ENCODE measurements around the gene ADAP2.
"Not testable (repeated sequence)": the region's sequence is repeated elsewhere in the genome, so short reads cannot be mapped to it uniquely, and the experiment has no call there.

ADAP2 gene

GRCh38 chr17:30975042-30975820 lies 53.5 kb downstream of the ADAP2 start:
- no peak for DNase-seq

- DNase-seq, result not testable (repeated sequence)
These were observed 58.2 kb downstream of the ADAP2 start for GRCh38 chr17:30979919-30980318.

GRCh38 chr17:30981531-30982519 lies 60.1 kb downstream of the ADAP2 start:
- DNase-seq, result no peak

DNA sequence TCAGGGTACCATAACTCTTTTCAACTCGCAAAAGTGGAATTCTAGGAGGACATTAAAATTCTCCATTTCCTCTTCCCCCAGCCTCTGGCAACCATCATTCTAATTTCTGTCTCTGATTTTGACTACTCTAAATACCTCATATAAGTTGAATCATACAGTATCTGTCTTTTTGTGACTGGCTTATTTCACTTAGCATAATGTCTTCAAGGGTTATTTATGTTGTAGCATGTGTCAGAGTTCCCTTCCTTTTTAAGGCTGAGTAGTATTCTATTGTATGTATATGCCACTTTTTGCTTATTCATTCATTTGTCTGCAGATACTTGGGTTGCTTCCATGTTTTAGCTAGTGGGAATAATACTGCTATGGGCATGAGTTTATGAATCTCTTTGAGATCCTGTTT lies 61.1 kb downstream of the ADAP2 start:
- DNase-seq, result no peak

GRCh38 chr17:30990458-30990857 lies 68.7 kb downstream of the ADAP2 start:
- no peak for DNase-seq

- DNase-seq, result no peak
These were observed 70.8 kb downstream of the ADAP2 start for GRCh38 chr17:30992551-30992950.

GRCh38 chr17:30995347-30995746 lies 73.6 kb downstream of the ADAP2 start:
- no peak for DNase-seq

GRCh38 chr17:30996486-30996885 lies 74.7 kb downstream of the ADAP2 start:
- no peak for DNase-seq

- no peak for DNase-seq
These were observed 75.5 kb downstream of the ADAP2 start for GRCh38 chr17:30997270-30997669.

DNA sequence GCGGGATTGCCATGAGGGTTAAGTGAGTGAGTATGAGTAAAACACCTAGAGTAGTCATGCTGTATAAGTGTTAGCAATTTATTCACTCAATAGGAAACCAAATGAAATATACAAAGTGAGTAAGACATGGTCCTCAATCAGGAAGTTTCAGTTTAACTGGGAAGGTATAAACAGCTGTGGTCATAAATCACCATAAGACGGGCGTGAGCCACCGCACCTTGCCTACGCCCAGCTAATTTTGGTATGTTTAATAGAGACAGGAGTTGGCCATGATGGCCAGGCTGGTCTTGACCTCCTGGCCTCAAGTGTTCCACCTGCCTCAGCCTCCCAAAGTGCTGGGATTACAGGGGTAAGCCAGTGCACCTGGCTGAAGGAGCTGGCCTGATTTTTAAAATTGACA lies 76.1 kb downstream of the ADAP2 start:
- no peak for DNase-seq

GRCh38 chr17:31002047-31002446 lies 80.3 kb downstream of the ADAP2 start:
- DNase-seq, result no peak

- no peak for DNase-seq
These were observed 81.6 kb downstream of the ADAP2 start for GRCh38 chr17:31003225-31003866.

DNA sequence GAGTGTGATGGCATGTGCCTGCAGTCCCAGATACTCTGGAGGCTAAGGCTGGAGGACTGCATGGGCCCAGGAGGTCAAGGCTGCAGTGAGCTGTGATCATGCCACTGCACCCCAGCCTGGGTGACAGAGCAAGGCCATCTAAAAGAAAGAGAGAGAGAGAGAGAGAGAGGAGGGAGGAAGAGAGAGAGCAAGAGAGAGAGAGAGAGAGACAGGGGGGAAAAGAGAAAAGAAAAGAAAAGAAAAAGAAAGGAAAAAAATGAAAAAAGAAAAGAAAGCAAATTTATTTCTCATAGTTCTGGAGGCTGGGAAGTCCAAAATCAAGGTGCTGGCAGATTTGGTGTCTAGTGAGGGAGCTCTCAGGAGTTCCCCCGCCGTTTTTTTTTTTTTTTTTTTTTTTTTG lies 82.4 kb downstream of the ADAP2 start:
- DNase-seq, result no peak

DNA sequence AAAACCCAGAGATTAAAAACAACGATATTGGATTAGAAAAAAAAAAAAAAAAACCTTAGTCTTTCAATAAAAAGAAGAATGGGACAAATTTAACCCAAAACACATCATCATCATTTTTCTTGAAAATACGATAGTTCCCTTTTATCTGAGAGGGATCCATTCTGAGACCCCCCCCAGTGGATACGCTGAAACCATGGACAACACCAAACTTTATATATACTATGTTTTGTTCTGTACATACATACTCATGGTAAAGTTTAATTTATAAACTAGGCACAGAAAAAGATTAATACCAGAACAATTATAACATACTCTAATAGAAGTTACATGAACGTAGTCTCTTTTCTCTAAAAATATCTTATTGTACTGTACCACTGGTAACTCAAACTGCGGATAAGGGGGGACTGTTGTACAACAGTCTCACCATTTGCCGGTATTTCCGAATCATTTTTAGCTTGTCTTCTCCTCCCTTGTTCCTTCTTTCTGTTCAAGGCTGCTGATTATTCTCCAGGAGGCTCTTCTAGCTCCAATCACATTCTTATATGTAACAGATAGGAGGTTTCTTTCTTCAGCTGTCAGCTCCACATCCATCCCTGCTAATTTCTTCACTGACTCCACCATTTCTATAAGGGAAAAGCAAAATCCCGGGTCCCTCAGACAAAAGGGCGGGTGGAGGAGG lies 86.1 kb downstream of the ADAP2 start:
- DNase-seq, result no peak

DNA sequence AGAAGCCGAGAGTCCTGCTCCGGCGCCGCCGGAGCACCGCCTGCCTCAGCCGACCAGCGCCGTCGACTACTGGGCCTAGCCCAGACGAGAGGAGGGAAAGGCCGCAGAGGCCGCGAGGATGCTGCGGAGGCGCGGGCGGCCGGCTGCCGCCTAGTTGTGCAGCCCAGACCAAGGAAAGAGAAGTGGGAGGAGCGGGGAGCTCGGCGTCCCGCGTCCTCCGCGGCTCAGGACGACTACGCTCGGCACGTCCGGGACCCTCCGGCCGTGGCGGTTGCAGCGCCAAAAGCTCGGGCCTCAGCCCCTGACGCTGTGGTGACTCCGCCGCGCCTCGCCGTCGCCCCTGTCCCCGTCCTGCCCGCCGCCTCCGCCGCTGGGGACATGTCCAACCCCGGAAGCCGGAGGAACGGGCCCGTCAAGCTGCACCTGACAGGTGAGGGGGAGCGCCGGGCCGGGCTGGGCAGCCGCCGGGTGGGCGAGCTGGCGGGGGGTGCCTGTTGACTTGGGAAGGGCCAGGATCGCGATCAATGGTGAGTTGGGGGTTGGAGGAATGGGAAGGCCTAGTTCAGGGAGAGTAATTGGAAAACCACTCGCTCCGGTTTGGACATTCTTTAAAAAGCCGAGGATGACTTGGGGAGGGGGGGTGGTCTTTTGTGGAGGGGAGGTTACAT lies 86.8 kb downstream of the ADAP2 start:
- DNase-seq, result peak; percentile 57

All from activated CD4-positive, alpha-beta T cell treated with anti-CD3 and anti-CD28 coated beads, Interleukin-2, Interleukin-6, amounts not matched to agents 100 ng/mL and 50 ng/mL, durations not matched to agents 16 hours and 8 hours (primary cell).